ENCODE measurements around the gene WDR45B. TPM values are rescaled to one million over a fixed set of nuclear protein-coding genes. Genes with fewer than 3 reads are reported as not detected.

Gene WDR45B
- polyA plus RNA-seq, 1 of the 3 experiments (the other 2 are of a cell fraction): 171 TPM

GRCh38 chr17:82592289-82592766 lies 55.9 kb downstream of the WDR45B start:
- TF ChIP-seq REST (IDR thresholded peaks at IDR 0.05; ENCODE audit: low read depth, low read length) (no peak), TAF1 (IDR thresholded peaks at IDR 0.05; ENCODE audit: borderline replicate concordance, low read depth, low read length) (no peak), RCOR1 (IDR thresholded peaks at IDR 0.05; ENCODE audit: low read length) (no peak)
- Histone ChIP-seq H3K4me3 (ENCODE audit: low read depth in 2 of 2, low read length in 1 of 2) (no peak overlapping the region), H3K36me3 (replicated peaks in 1 of 2; ENCODE audit: control insufficient read depth in 1 of 2, insufficient read depth in 2 of 2, low read length in 1 of 2) (peaks cover 32 to 45% of the 10 kb centered on the region in 2 experiments), H2AFZ (ENCODE audit: low read depth) (no peak overlapping the region), H3K27me3 (ENCODE audit: insufficient read depth) (no peaks in the 10 kb centered on the region), H3K27ac (ENCODE audit: low read depth in 2 of 2, low read length in 1 of 2) (peak overlapping the region; percentile 65 to 92; a peak in 3 of 4 replicates), H3F3A (replicated peaks; ENCODE audit: insufficient read depth) (peaks cover 39% of the 10 kb centered on the region), H3K9me3 (no peaks in the 10 kb centered on the region), H3K4me1 (ENCODE audit: control insufficient read depth in 1 of 2, insufficient read depth in 2 of 2, low read depth in 1 of 2, low read length in 1 of 2) (peaks cover 8 to 31% of the 10 kb centered on the region in 2 experiments; a peak in 2 of 4 replicates), H3K4me2 (peak overlapping the region; percentile 79; the same call in 1 of the 2 replicates), H3K79me2 (ENCODE audit: insufficient read depth) (peaks cover 26% of the 10 kb centered on the region; the same call in 1 of the 2 replicates), H4K20me1 (ENCODE audit: insufficient read depth) (peaks cover 7% of the 10 kb centered on the region), H3K9me2 (no peaks in the 10 kb centered on the region), H3K9ac (no peak overlapping the region)
- ChIA-PET POLR2A (no interaction called here), CTCF (interaction anchor here (0.8 to 1.4 kb wide), 3 partner anchors 22 to 25 kb away, joined by 3 read pairs; no protein-coding TSS in a partner anchor)
- DNase-seq: peak; percentile 38
- WGBS (ENCODE audit: low lambda C conversion rate): 80% methylated on average over 9 of the region's 9 CpGs

DNA sequence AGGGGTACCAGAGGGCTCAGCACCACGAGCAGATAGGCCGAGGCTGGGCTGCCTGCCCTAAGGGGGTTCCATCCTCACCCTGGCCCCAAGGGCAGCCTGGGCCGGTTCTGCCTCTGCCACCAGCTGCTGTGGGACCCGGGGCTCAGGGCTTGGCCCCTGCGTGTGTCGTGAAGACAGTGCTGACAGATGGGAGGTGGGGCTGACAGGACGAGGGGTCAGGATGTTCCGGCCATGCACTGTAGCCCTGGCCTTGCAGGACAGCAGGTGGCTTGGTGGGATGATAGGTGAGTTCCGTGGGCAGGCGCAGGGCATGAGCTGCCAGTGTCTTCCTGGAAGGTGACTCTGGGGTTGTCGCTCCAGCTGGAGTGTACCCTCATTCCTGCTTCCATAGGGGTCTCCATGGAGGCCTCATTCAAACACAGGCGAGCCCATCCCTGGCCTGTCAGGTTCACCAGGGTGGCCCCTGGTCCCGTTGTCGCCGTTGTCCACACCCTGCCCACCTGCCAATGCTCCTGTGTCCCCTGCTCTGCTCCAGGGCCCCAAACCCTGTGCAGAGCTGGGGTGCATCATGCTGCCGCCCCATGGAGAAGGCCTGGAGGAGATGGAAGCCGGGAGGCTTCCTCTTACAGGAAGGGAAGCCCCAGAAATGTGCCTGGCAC lies 57.2 kb downstream of the WDR45B start:
- DNase-seq: no peak
- Histone ChIP-seq H3K4me2 (no peak overlapping the region), H3K9ac (no peak overlapping the region), H3K27ac (ENCODE audit: low read depth in 2 of 2, low read length in 1 of 2) (peak overlapping the region; percentile 17 to 56; a peak in 3 of 4 replicates), H3F3A (replicated peaks; ENCODE audit: insufficient read depth) (peaks cover 43% of the 10 kb centered on the region), H3K9me2 (no peaks in the 10 kb centered on the region), H3K27me3 (ENCODE audit: insufficient read depth) (no peaks in the 10 kb centered on the region), H3K36me3 (replicated peaks in 1 of 2; ENCODE audit: control insufficient read depth in 1 of 2, insufficient read depth in 2 of 2, low read length in 1 of 2) (peaks cover 25 to 38% of the 10 kb centered on the region in 2 experiments), H2AFZ (ENCODE audit: low read depth) (no peak overlapping the region), H3K4me1 (ENCODE audit: control insufficient read depth in 1 of 2, insufficient read depth in 2 of 2, low read depth in 1 of 2, low read length in 1 of 2) (peaks cover 8 to 31% of the 10 kb centered on the region in 2 experiments; a peak in 2 of 4 replicates), H3K79me2 (ENCODE audit: insufficient read depth) (peaks cover 24% of the 10 kb centered on the region; the same call in 1 of the 2 replicates), H3K9me3 (no peaks in the 10 kb centered on the region), H4K20me1 (ENCODE audit: insufficient read depth) (peaks cover 7% of the 10 kb centered on the region), H3K4me3 (ENCODE audit: low read depth in 2 of 2, low read length in 1 of 2) (no peak overlapping the region)
- CTCF ChIA-PET: interaction anchor here (0.6 to 1.1 kb wide), 4 partner anchors 37 to 326 kb away, joined by 3 read pairs; no protein-coding TSS in a partner anchor
- POLR2A ChIA-PET: no interaction called here
- 91% methylated on average over 14 of the region's 17 CpGs for WGBS (ENCODE audit: low lambda C conversion rate)
- TF ChIP-seq FOSL2 (IDR thresholded peaks at IDR 0.05; ENCODE audit: borderline replicate concordance, low read depth): no peak
- TF ChIP-seq RFX5 (IDR thresholded peaks at IDR 0.05; ENCODE audit: low read length): no peak
- no peak for TF ChIP-seq FOXM1 (IDR thresholded peaks at IDR 0.05; ENCODE audit: low read depth)
- TF ChIP-seq EP300 (IDR thresholded peaks at IDR 0.05; ENCODE audit: borderline replicate concordance in 1 of 2, low read depth in 1 of 2, low read length in 1 of 2): no peak
- TF ChIP-seq RAD21 (IDR thresholded peaks at IDR 0.05; ENCODE audit: low read length): no peak
- no peak for TF ChIP-seq NRF1 (IDR thresholded peaks at IDR 0.05; ENCODE audit: low read depth, low read length)
- no peak for TF ChIP-seq YY1 (IDR thresholded peaks at IDR 0.05; ENCODE audit: low read depth)
- TF ChIP-seq JUND (IDR thresholded peaks at IDR 0.05): no peak
- TF ChIP-seq GABPA (IDR thresholded peaks at IDR 0.05; ENCODE audit: low read depth): no peak
- no peak for TF ChIP-seq REST (IDR thresholded peaks at IDR 0.05; ENCODE audit: low read depth, low read length)
- no peak for TF ChIP-seq NFIC (IDR thresholded peaks at IDR 0.05; ENCODE audit: borderline replicate concordance)
- no peak for TF ChIP-seq RXRA (IDR thresholded peaks at IDR 0.05; ENCODE audit: borderline replicate concordance, low read depth)
- no peak for TF ChIP-seq CTCF (IDR thresholded peaks at IDR 0.05)

Data from SK-N-SH (cell line).